Aorta (tissue), 5 donors: ENCODE measurements around the gene LBX1. TPM values are rescaled to one million over a fixed set of nuclear protein-coding genes. Genes with fewer than 3 reads are reported as not detected.
A peak's percentile ranks its signal among the peaks of the same experiment; 100 is the strongest.

Experiments used
- ATAC-seq: fragments of 200-7000 bp; cut with Tn5 transposase; one replicate; pipeline ENCODE4 v1.9.1; 2022; ENCODE audit warnings: moderate library complexity; ENCODE audit not compliant: low FRiP score
- DNase-seq, 2 donors: peaks; one replicate each; pipeline ENCODE4 v3.0.0-alpha.2; 2020
- H3K27ac ChIP-seq, 2 donors: one replicate each; pipeline ENCODE4 v1.5.1; 2013; ENCODE audit warnings: low read length in 2 of 2, mild to moderate bottlenecking in 2 of 2, moderate library complexity in 2 of 2, control low read depth in 1 of 2, inconsistent platforms in 1 of 2, low read depth in 1 of 2
- H3K27me3 ChIP-seq, 2 donors: one replicate each; pipeline ENCODE4 v1.6.1; 2013; ENCODE audit warnings: control low read depth in 1 of 2, low read length in 1 of 2, mild to moderate bottlenecking in 1 of 2, moderate library complexity in 1 of 2; ENCODE audit not compliant: insufficient read depth in 2 of 2, control insufficient read depth in 1 of 2
- H3K36me3 ChIP-seq, 2 donors: one replicate each; pipeline ENCODE4 v1.6.1; 2013; ENCODE audit warnings: control low read depth in 1 of 2, low read length in 1 of 2, mild to moderate bottlenecking in 1 of 2; ENCODE audit not compliant: insufficient read depth in 2 of 2, control insufficient read depth in 1 of 2
- H3K4me1 ChIP-seq, 2 donors: one replicate each; pipeline ENCODE4 v1.6.1; 2013; ENCODE audit warnings: low read length in 2 of 2, control low read depth in 1 of 2, mild to moderate bottlenecking in 1 of 2, moderate library complexity in 1 of 2; ENCODE audit not compliant: insufficient read depth in 2 of 2, control insufficient read depth in 1 of 2
- H3K4me3 ChIP-seq, 2 donors: one replicate each; pipeline ENCODE4 v1.5.1; 2013; ENCODE audit warnings: low read length in 2 of 2, control low read depth in 1 of 2, mild to moderate bottlenecking in 1 of 2
- H3K9me3 ChIP-seq: one replicate; pipeline ENCODE4 v1.6.1; 2013; ENCODE audit warnings: mild to moderate bottlenecking, low read length; ENCODE audit not compliant: control insufficient read depth
- WGBS, 2 donors: extraction: QIAGEN DNeasy Blood & Tissue Kit; methylation state at CpG; one replicate each; pipeline ENCODE4 v1.1.7; 2013; 5-methylcytosine and 5-hydroxymethylcytosine counted together
- intact Hi-C, 2 donors: fragments of 100-400 bp; cut with DNase I; formaldehyde crosslinking; loops; one replicate each; pipeline versions ENCODE4 v1.14.2 to v1.15.0; 2022
- polyA plus RNA-seq, 2 donors: library from polyadenylated mRNA; stranded (reverse); fragments of 200-250 nt; gene quantifications; one replicate each; pipeline ENCODE4 v1.2.3, GENCODE V29; 2013
- total RNA-seq, 2 donors: library from RNA; stranded (reverse); fragmentation: NEBNext Ultra II Directional; extraction: Animal tissue kit (Norgen Biotek cat#: 25700); gene quantifications; one replicate each; pipeline ENCODE4 v1.2.1, GENCODE V29; 2021
- donor health status: healthy with polysubstance abuse.
- donor health status: Bipolar disorder and iron deficiency.
- donor health status: DM: no; HTN: no; CAD: no.
- donor health status: DM: no; HTN: no; CAD: no.
- donor health status: DM: yes; HTN: yes; CAD: no.

Gene LBX1
- total and polyA plus RNA-seq, 4 donors, result not detected

- Histone ChIP-seq H3K27me3 (peaks cover 0 to 3% of the 10 kb centered on the region in 2 donors), H3K4me1 (no peaks in the 10 kb centered on the region), H3K9me3 (no peaks in the 10 kb centered on the region), H3K4me3 (no peak overlapping the region), H3K27ac (no peak overlapping the region), H3K36me3 (no peaks in the 10 kb centered on the region)
- 6 to 11% methylated on average over 50 of the region's 50 CpGs for WGBS, 2 donors
- intact Hi-C loops, result no loop called here
- DNase-seq, result no peak
- no peak for ATAC-seq
Measured at GRCh38 chr10:101223274-101224059, 5.8 kb downstream of the LBX1 start.

- no peak overlapping the region for H3K27ac ChIP-seq
- intact Hi-C loops, result no loop called here
- H3K4me1 ChIP-seq, result no peaks in the 10 kb centered on the region
- H3K36me3 ChIP-seq, result no peaks in the 10 kb centered on the region
- WGBS, 2 donors, result 3% methylated on average over 42 of the region's 42 CpGs
- ATAC-seq, result peak; percentile 16
- H3K9me3 ChIP-seq, result no peaks in the 10 kb centered on the region
- peaks cover 0 to 3% of the 10 kb centered on the region in 2 donors for H3K27me3 ChIP-seq
- H3K4me3 ChIP-seq, result peak overlapping the region; percentile 30 to 33
- peak in 1 of 2 donors; percentile 61 for DNase-seq
Measured at GRCh38 chr10:101222683-101223273, 6.5 kb downstream of the LBX1 start.

- peaks cover 0 to 3% of the 10 kb centered on the region in 2 donors for H3K27me3 ChIP-seq
- H3K9me3 ChIP-seq, result no peaks in the 10 kb centered on the region
- no peak overlapping the region for H3K4me3 ChIP-seq
- DNase-seq (no peak), ATAC-seq (no peak)
- H3K27ac ChIP-seq, result no peak overlapping the region
- no peaks in the 10 kb centered on the region for H3K36me3 ChIP-seq
- no peaks in the 10 kb centered on the region for H3K4me1 ChIP-seq
- intact Hi-C loops, result no loop called here
- WGBS, 2 donors, result 7 to 13% methylated on average over 9 of the region's 9 CpGs
Measured at GRCh38 chr10:101221963-101222531, 7.2 kb downstream of the LBX1 start.

GRCh38 chr10:101221549-101221948 is 7.7 kb downstream of the LBX1 start:
- WGBS, 2 donors, result 33 to 40% methylated on average over 5 of the region's 5 CpGs
- H3K4me3 ChIP-seq, result no peak overlapping the region
- no peaks in the 10 kb centered on the region for H3K36me3 ChIP-seq
- intact Hi-C loops, result no loop called here
- no peaks in the 10 kb centered on the region for H3K4me1 ChIP-seq
- ATAC-seq (no peak), DNase-seq (no peak)
- H3K27ac ChIP-seq, result no peak overlapping the region
- no peaks in the 10 kb centered on the region for H3K9me3 ChIP-seq
- peaks cover 0 to 3% of the 10 kb centered on the region in 2 donors for H3K27me3 ChIP-seq

GRCh38 chr10:101219946-101220451 is 9.3 kb downstream of the LBX1 start:
- intact Hi-C loops, result loop anchor here (5.0 to 10.0 kb wide), 3 partner anchors 75 to 562 kb away; partner anchors contain the start of gene NPM3 (in 1 of the 2)
- 72 to 82% methylated on average over 3 of the region's 3 CpGs for WGBS, 2 donors
- DNase-seq (no peak), ATAC-seq (no peak)
- H3K4me3 ChIP-seq, result no peak overlapping the region
- H3K4me1 ChIP-seq, result no peaks in the 10 kb centered on the region
- no peaks in the 10 kb centered on the region for H3K9me3 ChIP-seq
- H3K36me3 ChIP-seq, result no peaks in the 10 kb centered on the region
- H3K27me3 ChIP-seq, result peaks cover 0 to 3% of the 10 kb centered on the region in 2 donors
- no peak overlapping the region for H3K27ac ChIP-seq

- H3K4me1 ChIP-seq, result no peaks in the 10 kb centered on the region
- no peaks in the 10 kb centered on the region for H3K36me3 ChIP-seq
- peaks cover 0 to 3% of the 10 kb centered on the region in 2 donors for H3K27me3 ChIP-seq
- H3K9me3 ChIP-seq, result no peaks in the 10 kb centered on the region
- no peak overlapping the region for H3K4me3 ChIP-seq
- intact Hi-C loops, result loop anchor here (5.0 to 10.0 kb wide), 3 partner anchors 75 to 563 kb away; partner anchors contain the start of gene NPM3 (in 1 of the 2)
- no peak overlapping the region for H3K27ac ChIP-seq
- WGBS, 2 donors, result 32 to 38% methylated on average over 26 of the region's 26 CpGs
- DNase-seq (no peak), ATAC-seq (no peak)
Measured at GRCh38 chr10:101219139-101219945, 9.9 kb downstream of the LBX1 start.

- DNase-seq, result no peak
- intact Hi-C loops, result loop anchor here (5.0 to 10.0 kb wide), 3 partner anchors 76 to 564 kb away; partner anchors contain the start of gene NPM3 (in 1 of the 2)
- no peaks in the 10 kb centered on the region for H3K4me1 ChIP-seq
- no peaks in the 10 kb centered on the region for H3K27me3 ChIP-seq
- ATAC-seq, result no peak
- H3K4me3 ChIP-seq, result no peak overlapping the region
- no peaks in the 10 kb centered on the region for H3K36me3 ChIP-seq
- no peak overlapping the region for H3K27ac ChIP-seq
- H3K9me3 ChIP-seq, result no peaks in the 10 kb centered on the region
- 9 to 12% methylated on average over 27 of the region's 27 CpGs for WGBS, 2 donors
Measured at GRCh38 chr10:101218351-101219138, 10.7 kb downstream of the LBX1 start.
